HG02885 (cell line): ENCODE data around the gene C1QL1.

Source experiments
- ATAC-seq: cut with Tn5 transposase; IDR thresholded peaks from one replicate; pipeline ENCODE4 v1.9.1; 2021; ENCODE audit warnings: mild to moderate bottlenecking; ENCODE audit not compliant: unreplicated experiment, poor library complexity

C1QL1 gene

GRCh38 chr17:44917456-44917855 lies 50.6 kb downstream of the C1QL1 start:
- ATAC-seq, result no peak

DNA sequence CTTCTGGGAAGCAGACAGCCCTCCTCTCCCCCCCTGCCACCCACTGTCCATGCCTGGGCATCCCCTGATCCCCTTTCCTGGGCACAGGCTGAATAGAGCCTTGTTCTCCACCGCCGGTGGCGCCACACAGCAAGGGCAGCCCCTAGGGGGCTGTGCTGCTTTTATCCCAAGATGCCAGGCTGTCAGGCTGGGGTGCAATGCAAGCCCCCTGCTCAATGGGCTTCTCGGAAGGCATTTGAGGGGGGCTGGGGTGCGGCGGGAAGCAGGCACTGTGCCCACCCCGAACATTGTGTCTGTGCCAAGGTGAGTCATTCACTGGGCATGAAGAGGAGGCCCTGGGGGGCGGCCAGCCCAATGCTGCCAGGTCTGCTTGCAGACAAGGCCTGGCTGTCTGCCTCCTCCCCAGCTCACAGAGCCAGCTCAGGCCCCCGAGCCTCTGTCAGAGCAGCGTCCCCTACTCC lies 51.3 kb downstream of the C1QL1 start:
- ATAC-seq, result no peak

DNA sequence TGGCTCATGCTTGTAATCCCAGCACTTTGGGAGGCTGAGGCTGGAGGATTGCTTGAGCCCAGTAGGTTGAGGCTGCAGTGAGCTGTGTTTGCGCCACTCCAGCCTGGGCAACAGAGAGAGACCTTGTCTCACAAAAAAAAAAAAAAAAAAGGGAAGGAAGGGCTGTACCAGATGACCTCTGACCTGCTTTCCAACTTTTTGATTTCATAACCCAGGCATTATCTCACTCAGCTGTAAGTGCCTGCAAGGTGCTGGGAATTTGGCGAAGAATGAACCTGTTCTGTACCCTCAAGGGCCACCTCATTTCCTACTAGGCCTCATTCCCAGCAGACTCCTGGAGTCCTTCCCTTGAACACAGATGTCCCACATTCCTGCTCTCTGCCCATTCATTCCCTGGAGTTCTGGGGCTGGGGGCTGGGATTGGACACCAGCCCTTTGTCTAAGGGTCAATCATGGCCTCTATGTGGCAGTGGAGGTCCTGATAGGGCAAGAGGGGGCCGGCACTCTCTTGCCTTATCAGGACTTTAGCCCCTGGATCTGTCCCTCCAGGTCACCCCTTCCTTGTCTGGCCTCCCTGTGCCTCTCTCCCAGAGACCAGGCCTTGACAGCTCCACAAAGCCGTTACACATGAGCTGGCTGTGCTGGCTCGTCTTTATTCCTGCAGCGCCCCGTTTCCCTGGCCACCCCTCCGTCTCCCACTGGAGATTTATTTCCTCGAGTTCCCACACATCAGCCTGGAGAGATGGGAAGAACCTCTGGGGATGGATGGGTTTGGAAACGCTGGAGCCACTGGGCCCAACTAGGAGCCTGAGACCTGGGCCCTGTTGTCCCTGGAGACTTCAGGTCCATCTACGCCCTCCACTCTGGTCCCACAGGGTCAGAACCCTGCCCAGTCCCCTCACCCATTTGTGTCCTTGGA lies 52.0 kb downstream of the C1QL1 start:
- ATAC-seq, result no peak

- ATAC-seq, result no peak
These were observed 52.8 kb downstream of the C1QL1 start, which contains the start of gene GFAP for GRCh38 chr17:44915321-44915726. Gene GFAP (minus strand): TSS chr17:44915500. CDS start chr17:44915486, 14 bp downstream.

- ATAC-seq, result no peak
These were observed 53.3 kb downstream of the C1QL1 start for GRCh38 chr17:44914698-44915271.

DNA sequence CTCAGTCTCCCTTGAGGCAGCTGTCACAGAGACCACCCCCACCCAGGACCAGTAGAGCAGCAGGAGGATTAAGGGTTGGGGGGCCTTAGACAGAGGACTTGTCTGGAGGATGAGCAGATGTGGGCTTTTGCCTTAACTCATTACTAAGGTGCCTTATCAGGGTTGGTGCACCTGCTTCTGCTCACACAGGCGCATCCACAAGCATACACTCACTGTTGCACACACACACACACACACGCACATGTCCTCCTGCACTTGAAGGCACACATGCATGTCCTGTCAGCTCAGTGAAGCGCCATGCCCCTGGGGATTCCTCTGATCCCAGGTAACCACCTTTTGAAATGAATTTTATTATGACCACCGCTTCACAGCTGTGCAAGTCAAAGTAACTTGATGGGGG lies 54.0 kb downstream of the C1QL1 start:
- ATAC-seq, result no peak

GRCh38 chr17:44913676-44914075 lies 54.4 kb downstream of the C1QL1 start:
- ATAC-seq, result no peak

DNA sequence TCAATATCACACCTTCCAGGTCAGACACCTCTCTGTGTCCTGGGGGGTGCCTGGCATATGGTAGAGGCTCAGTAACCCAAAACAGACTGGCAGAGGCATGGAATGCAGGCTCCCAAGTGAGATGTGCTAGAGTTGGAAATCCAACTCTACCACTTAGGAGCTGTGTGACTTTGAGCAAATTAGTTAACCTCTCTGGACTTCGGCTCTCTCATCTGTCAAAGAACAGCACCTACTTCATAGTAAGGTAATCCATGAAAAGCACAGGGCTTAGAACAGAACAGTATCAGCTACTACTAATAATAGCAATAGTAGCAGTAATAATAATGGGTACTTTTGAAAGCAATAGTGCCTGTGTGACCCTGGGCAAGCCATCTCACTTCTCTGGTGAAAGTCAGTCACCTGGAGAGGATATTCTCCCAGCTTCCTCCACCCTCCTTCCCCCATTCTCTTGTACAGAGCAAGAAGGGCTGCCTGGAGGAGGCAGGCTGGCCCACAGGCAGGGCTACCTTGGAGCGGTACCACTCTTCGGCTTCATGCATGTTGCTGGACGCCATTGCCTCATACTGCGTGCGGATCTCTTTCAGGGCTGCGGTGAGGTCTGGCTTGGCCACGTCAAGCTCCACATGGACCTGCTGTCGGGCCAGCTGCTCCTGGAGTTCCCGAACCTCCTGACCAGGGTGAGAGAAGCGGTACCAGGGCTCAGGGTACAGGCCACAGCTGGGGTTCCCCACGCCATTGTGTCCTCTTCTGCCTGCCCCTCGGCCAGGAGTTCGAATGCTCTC lies 55.1 kb downstream of the C1QL1 start:
- ATAC-seq, result no peak

GRCh38 chr17:44911133-44912001 lies 56.7 kb downstream of the C1QL1 start:
- no peak for ATAC-seq

GRCh38 chr17:44910231-44911106 lies 57.6 kb downstream of the C1QL1 start:
- ATAC-seq, result no peak
